ENCODE data around the gene TENM3. TPM values are rescaled to one million over a fixed set of nuclear protein-coding genes. Genes with fewer than 3 reads are reported as not detected.

TENM3 gene
- polyA plus RNA-seq, 1 experiment = 54.9 TPM

DNA sequence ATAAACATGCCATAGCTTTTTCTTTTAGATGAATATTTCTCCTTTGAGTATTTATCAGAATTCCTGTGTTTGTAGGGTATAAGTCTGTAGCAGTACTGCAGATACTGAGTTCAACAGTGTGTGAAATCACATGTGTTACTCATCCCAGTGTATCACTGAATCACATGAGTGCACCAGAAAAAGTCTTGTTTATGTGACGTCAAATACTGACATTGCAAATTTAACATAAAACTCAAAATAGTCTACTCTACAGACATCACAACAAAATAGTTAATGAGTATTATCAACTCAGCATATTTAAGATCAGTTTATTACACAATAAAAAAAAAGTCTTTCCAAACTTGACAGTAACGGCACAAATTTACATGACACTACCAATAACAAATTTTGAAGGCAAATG lies 452.6 kb downstream of the TENM3 start:
- DNase-seq (ENCODE audit: low read depth, low spot score) = peak; percentile 23
- H3K4me3 ChIP-seq (ENCODE audit: low read depth, low read length) = no peak overlapping the region
- no peaks in the 10 kb centered on the region for H3K27me3 ChIP-seq (ENCODE audit: control insufficient read depth, insufficient read depth, low read length)
- no peaks in the 10 kb centered on the region for H3K9me3 ChIP-seq (ENCODE audit: control insufficient read depth, insufficient read depth, low read length)
- CTCF ChIA-PET = no interaction called here
- no peak overlapping the region for H3K27ac ChIP-seq (ENCODE audit: low read depth, low read length)
- TF ChIP-seq, protein P1, sequence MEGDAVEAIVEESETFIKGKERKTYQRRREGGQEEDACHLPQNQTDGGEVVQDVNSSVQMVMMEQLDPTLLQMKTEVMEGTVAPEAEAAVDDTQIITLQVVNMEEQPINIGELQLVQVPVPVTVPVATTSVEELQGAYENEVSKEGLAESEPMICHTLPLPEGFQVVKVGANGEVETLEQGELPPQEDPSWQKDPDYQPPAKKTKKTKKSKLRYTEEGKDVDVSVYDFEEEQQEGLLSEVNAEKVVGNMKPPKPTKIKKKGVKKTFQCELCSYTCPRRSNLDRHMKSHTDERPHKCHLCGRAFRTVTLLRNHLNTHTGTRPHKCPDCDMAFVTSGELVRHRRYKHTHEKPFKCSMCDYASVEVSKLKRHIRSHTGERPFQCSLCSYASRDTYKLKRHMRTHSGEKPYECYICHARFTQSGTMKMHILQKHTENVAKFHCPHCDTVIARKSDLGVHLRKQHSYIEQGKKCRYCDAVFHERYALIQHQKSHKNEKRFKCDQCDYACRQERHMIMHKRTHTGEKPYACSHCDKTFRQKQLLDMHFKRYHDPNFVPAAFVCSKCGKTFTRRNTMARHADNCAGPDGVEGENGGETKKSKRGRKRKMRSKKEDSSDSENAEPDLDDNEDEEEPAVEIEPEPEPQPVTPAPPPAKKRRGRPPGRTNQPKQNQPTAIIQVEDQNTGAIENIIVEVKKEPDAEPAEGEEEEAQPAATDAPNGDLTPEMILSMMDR (IDR thresholded peaks at IDR 0.05; ENCODE audit: low read depth, low read length) = no peak
- POLR2A ChIA-PET = no interaction called here

DNA sequence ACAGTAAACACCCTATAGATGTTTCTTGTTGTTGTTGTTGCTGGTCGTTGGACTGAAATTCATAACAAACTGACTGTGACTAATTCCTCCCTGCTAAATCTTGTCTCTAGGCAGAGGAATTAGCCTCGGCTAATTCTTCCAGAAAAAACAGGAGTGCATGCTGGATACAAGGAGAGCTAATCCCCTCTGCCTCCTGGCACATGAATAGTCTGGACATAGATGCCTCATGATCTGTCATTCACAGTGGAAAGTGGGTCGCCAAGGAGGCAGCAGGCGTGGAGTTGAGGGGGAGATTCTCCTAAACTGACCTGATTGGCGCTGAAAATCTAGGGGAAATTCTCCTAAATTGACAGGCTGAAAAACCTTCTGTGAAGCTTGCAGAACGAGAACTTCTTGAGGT lies 453.9 kb downstream of the TENM3 start:
- Histone ChIP-seq H3K4me3 (ENCODE audit: low read depth, low read length) (no peak overlapping the region), H3K9me3 (ENCODE audit: control insufficient read depth, insufficient read depth, low read length) (no peaks in the 10 kb centered on the region), H3K27me3 (ENCODE audit: control insufficient read depth, insufficient read depth, low read length) (no peaks in the 10 kb centered on the region), H3K27ac (ENCODE audit: low read depth, low read length) (no peak overlapping the region)
- TF ChIP-seq, protein P1 (IDR thresholded peaks at IDR 0.05; ENCODE audit: low read depth, low read length) = no peak
- no peak for DNase-seq (ENCODE audit: low read depth, low spot score)
- CTCF ChIA-PET = no interaction called here
- POLR2A ChIA-PET = interaction anchor here (0.7 kb wide), 1 partner anchor 73 kb away, joined by 3 read pairs; no protein-coding TSS in a partner anchor

DNA sequence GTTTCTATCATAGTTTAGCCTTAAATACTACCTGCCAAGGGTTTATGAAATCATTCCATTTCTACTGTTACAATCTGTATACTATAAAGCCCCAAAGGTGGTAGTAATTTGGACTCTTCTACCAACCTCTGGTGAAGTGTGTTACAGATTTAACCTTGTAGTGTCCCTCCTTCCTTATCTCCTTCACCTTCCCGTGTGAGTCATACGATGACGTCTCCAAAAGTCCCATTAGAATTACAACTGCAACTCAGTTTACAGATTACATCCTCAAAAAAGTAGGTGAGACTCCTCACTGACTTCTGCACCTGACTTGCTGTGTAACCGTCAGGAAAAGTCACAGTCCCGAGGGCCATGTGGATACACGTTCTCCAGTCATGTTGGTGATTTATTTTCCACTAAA lies 455.0 kb downstream of the TENM3 start:
- ChIA-PET CTCF (no interaction called here), POLR2A (no interaction called here)
- DNase-seq (ENCODE audit: low read depth, low spot score) = no peak
- no peaks in the 10 kb centered on the region for H3K27me3 ChIP-seq (ENCODE audit: control insufficient read depth, insufficient read depth, low read length)
- H3K4me3 ChIP-seq (ENCODE audit: low read depth, low read length) = no peak overlapping the region
- H3K9me3 ChIP-seq (ENCODE audit: control insufficient read depth, insufficient read depth, low read length) = no peaks in the 10 kb centered on the region
- H3K27ac ChIP-seq (ENCODE audit: low read depth, low read length) = no peak overlapping the region
- TF ChIP-seq, protein P1 (IDR thresholded peaks at IDR 0.05; ENCODE audit: low read depth, low read length) = no peak

DNA sequence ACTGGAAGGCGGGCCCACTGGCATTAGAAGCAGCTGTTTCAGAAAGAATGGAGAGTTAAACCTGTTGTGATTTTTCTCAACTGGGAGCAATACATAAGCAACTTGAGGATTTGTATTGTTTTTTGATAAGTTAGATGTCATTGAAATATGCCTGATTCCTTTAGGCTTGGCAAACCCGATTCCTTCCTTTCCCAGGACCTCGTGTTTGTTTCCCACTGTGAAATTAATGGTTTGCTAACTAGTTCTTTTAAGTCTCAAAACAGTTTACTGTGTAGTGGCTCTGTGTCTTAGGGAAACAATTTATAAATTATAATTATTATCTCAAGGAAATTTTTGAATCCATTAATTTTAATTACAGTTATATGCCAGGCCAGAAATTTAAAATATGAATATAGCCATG lies 456.0 kb downstream of the TENM3 start:
- ChIA-PET POLR2A (no interaction called here), CTCF (interaction anchor here (0.6 to 1.3 kb wide), 2 partner anchors 563 to 694 kb away, joined by 3 to 6 read pairs; no protein-coding TSS in a partner anchor)
- Histone ChIP-seq H3K9me3 (ENCODE audit: control insufficient read depth, insufficient read depth, low read length) (no peaks in the 10 kb centered on the region), H3K27ac (ENCODE audit: low read depth, low read length) (no peak overlapping the region), H3K27me3 (ENCODE audit: control insufficient read depth, insufficient read depth, low read length) (no peaks in the 10 kb centered on the region), H3K4me3 (ENCODE audit: low read depth, low read length) (no peak overlapping the region)
- no peak for DNase-seq (ENCODE audit: low read depth, low spot score)
- TF ChIP-seq, protein P1 (IDR thresholded peaks at IDR 0.05; ENCODE audit: low read depth, low read length) = no peak

DNA sequence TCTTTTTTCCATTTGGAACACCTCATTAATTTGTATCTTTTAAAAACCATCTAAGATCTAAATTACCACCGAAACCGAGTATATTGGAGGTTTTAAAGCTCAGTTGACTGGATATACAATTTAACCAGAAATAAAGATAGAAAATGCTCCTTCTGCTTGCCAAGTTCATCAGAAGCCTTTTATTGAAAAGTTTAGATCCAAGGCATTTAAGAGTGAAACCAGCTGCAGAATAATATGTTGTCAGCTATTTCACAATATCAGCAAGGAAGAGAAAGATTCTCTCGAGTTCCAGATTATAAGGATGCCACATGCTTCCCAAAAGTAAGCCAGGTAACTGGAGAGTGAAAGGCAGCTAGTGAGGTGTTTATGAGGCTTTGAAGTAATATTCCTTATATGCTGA lies 456.6 kb downstream of the TENM3 start:
- ChIA-PET CTCF (interaction anchor here (1.3 kb wide), 1 partner anchor 563 kb away, joined by 3 read pairs; no protein-coding TSS in a partner anchor), POLR2A (no interaction called here)
- H3K9me3 ChIP-seq (ENCODE audit: control insufficient read depth, insufficient read depth, low read length) = no peaks in the 10 kb centered on the region
- DNase-seq (ENCODE audit: low read depth, low spot score) = no peak
- TF ChIP-seq, protein P1 (IDR thresholded peaks at IDR 0.05; ENCODE audit: low read depth, low read length) = no peak
- H3K4me3 ChIP-seq (ENCODE audit: low read depth, low read length) = no peak overlapping the region
- H3K27ac ChIP-seq (ENCODE audit: low read depth, low read length) = no peak overlapping the region
- no peaks in the 10 kb centered on the region for H3K27me3 ChIP-seq (ENCODE audit: control insufficient read depth, insufficient read depth, low read length)
